HepG2 (cell line): ENCODE measurements around the gene ALDH3B1. TPM values are rescaled to one million over a fixed set of nuclear protein-coding genes. Genes with fewer than 3 reads are reported as not detected.

Experiments
- ATAC-seq: fragments of 200-7000 bp; cut with Tn5 transposase; 3 replicates; pipeline ENCODE4 v1.9.1; 2020; ENCODE audit warnings: mild to moderate bottlenecking, moderate library complexity
- BruUV-seq: library from RNA; stranded (reverse); fragments of 400-500 nt; replicated peaks from 2 replicates; lab custom pipeline; 2021; lab: Mats Ljungman, UMichigan
- CTCF ChIA-PET: fragments of 300-600 bp; formaldehyde crosslinking; extraction: SDS; loops from one replicate; lab custom pipeline; 2021; ENCODE audit warnings: low total read pairs, inconsistent platforms, low intra/inter-chr PET ratio; lab: Yijun Ruan, JAX
- POLR2A ChIA-PET: fragments of 350-600 bp; sonication (Branson Sonifier 250); formaldehyde crosslinking; loops from one replicate; lab custom pipeline; 2020; ENCODE audit warnings: antibody characterized with exemption, inconsistent platforms; lab: Yijun Ruan, JAX
- DNase-seq: peaks from one replicate; pipeline ENCODE4 v3.0.0-alpha.2; 2015; ENCODE audit warnings: low spot score
- FAIRE-seq: peaks from 3 replicates; lab custom pipeline; 2011; peaks lifted over from hg19 to GRCh38; lab: Jason Lieb, UNC
- H2AFZ ChIP-seq: one replicate; pipeline ENCODE4 v1.6.1; 2011; ENCODE audit warnings: low read length, inconsistent platforms
- H3K27ac ChIP-seq: fragments of 300-600 bp; 3 replicates; pipeline ENCODE4 v1.8.0; 2011; ENCODE audit warnings: mixed run types, mild to moderate bottlenecking, mixed read lengths, low read length, inconsistent platforms; ENCODE audit not compliant: insufficient read depth; ENCODE audit errors: extremely low read length
- H3K27me3 ChIP-seq, 2 experiments: fragments of 200-600 bp in 1 of 2; 2 replicates in 1 of 2; 3 replicates in 1 of 2; pipeline versions ENCODE4 v1.6.0 to v1.8.0; 2011; ENCODE audit warnings: low read length in 2 of 2, mild to moderate bottlenecking in 2 of 2, moderate library complexity in 2 of 2, inconsistent platforms in 1 of 2; ENCODE audit not compliant: insufficient read depth in 2 of 2, control insufficient read depth in 1 of 2
- H3K36me3 ChIP-seq, 2 experiments: fragments of 200-600 bp in 1 of 2; replicated peaks in 1 of 2; 2 replicates in 1 of 2; 3 replicates in 1 of 2; pipeline versions ENCODE4 v1.5.1 to v1.8.0; 2011; ENCODE audit warnings: low read length in 2 of 2, inconsistent platforms in 1 of 2; ENCODE audit not compliant: insufficient read depth in 2 of 2, control insufficient read depth in 1 of 2
- H3K4me1 ChIP-seq: 2 replicates; pipeline ENCODE4 v1.5.1; 2012; ENCODE audit warnings: low read length, inconsistent platforms; ENCODE audit not compliant: insufficient read depth
- H3K4me2 ChIP-seq: 2 replicates; pipeline ENCODE4 v1.6.0; 2011; ENCODE audit warnings: low read depth, low read length, inconsistent platforms
- H3K4me3 ChIP-seq, 3 experiments: fragments of 200-600 bp in 1 of 3; sonication (generic), shearing (Covaris generic) in 1 of 3; replicated peaks in 1 of 3; 2 replicates each; pipeline ENCODE4 v1.5.1; 2011 to 2016; ENCODE audit warnings: low read length in 3 of 3, inconsistent platforms in 2 of 3, low read depth in 2 of 3, mild to moderate bottlenecking in 2 of 3, control low read depth in 1 of 3, mixed read lengths in 1 of 3; ENCODE audit not compliant: insufficient read depth in 1 of 3
- H3K79me2 ChIP-seq: one replicate; pipeline ENCODE4 v1.6.1; 2011; ENCODE audit warnings: low read length, inconsistent platforms; ENCODE audit not compliant: insufficient read depth
- H3K9ac ChIP-seq: 2 replicates; pipeline ENCODE4 v1.6.0; 2011; ENCODE audit warnings: mild to moderate bottlenecking, low read depth, low read length, inconsistent platforms; ENCODE audit not compliant: insufficient read depth
- H3K9me3 ChIP-seq: 2 replicates; pipeline ENCODE4 v1.5.1; 2012; ENCODE audit warnings: mild to moderate bottlenecking, low read length
- H4K20me1 ChIP-seq: 2 replicates; pipeline ENCODE4 v1.6.0; 2011; ENCODE audit warnings: inconsistent platforms, mild to moderate bottlenecking, low read length, moderate library complexity; ENCODE audit not compliant: insufficient read depth
- CHD2 ChIP-seq: IDR thresholded peaks from 2 replicates; pipeline ENCODE4 v1.6.1; 2011; ENCODE audit warnings: low read depth, low read length, improper control_type of control experiment
- CREM ChIP-seq, 2 experiments: sonication (generic) in 1 of 2; formaldehyde crosslinking in 1 of 2; IDR thresholded peaks; 2 replicates each; pipeline versions ENCODE4 v1.4.0 to v1.6.1; 2016 to 2020; ENCODE audit warnings: antibody characterized with exemption in 1 of 2, mild to moderate bottlenecking in 1 of 2, missing genetic modification reagents in 1 of 2
- GFI1 ChIP-seq: sonication (generic); formaldehyde crosslinking; IDR thresholded peaks from 2 replicates; pipeline ENCODE4 v1.5.0; 2020; ENCODE audit warnings: missing genetic modification reagents, mild to moderate bottlenecking, borderline replicate concordance
- HES4 ChIP-seq: sonication (generic); formaldehyde crosslinking; IDR thresholded peaks from 2 replicates; pipeline ENCODE4 v1.9.0; 2021; ENCODE audit warnings: mild to moderate bottlenecking, missing genetic modification reagents, borderline replicate concordance
- MIER3 ChIP-seq: IDR thresholded peaks from 2 replicates; pipeline ENCODE4 v1.6.1; 2016; ENCODE audit warnings: missing compliant biosample characterization, borderline replicate concordance
- NR2F1 ChIP-seq, 2 experiments: fragments of 450-650 bp in 1 of 2; formaldehyde crosslinking in 1 of 2; IDR thresholded peaks; 2 replicates each; pipeline versions ENCODE4 v1.5.0 to v1.6.1; 2016 to 2020; ENCODE audit warnings: mild to moderate bottlenecking in 1 of 2, missing compliant biosample characterization in 1 of 2, missing genetic modification reagents in 1 of 2, moderate library complexity in 1 of 2
- PRMT3 ChIP-seq: sonication (generic); formaldehyde crosslinking; IDR thresholded peaks from 2 replicates; pipeline ENCODE4 v1.8.1; 2022; ENCODE audit warnings: low read depth, mild to moderate bottlenecking, moderate library complexity, missing genetic modification reagents, borderline replicate concordance
- RBM39 ChIP-seq: fragments of 200-400 bp; formaldehyde crosslinking; IDR thresholded peaks from one replicate; pipeline ENCODE4 v1.6.1; 2018; ENCODE audit warnings: antibody characterized with exemption, mild to moderate bottlenecking, low read depth, low read length; ENCODE audit not compliant: poor library complexity, severe bottlenecking
- RELA ChIP-seq: sonication (generic); formaldehyde crosslinking; IDR thresholded peaks from 2 replicates; pipeline ENCODE4 v1.4.0; 2020; ENCODE audit warnings: missing genetic modification reagents
- SCMH1 ChIP-seq: sonication (generic); formaldehyde crosslinking; IDR thresholded peaks from 2 replicates; pipeline ENCODE4 v1.9.0; 2021; ENCODE audit warnings: missing genetic modification reagents, mild to moderate bottlenecking, borderline replicate concordance
- THAP9 ChIP-seq: sonication (generic); formaldehyde crosslinking; IDR thresholded peaks from 2 replicates; pipeline ENCODE4; 2020; ENCODE audit warnings: missing genetic modification reagents, mild to moderate bottlenecking, borderline replicate concordance
- XRCC5 ChIP-seq: fragments of 200-400 bp; formaldehyde crosslinking; optimal IDR thresholded peaks from 2 replicates; pipeline ENCODE3; 2017; ENCODE audit warnings: mild to moderate bottlenecking, low read length
- YEATS4 ChIP-seq: sonication (generic); formaldehyde crosslinking; IDR thresholded peaks from 2 replicates; pipeline ENCODE4 v1.4.0; 2020; ENCODE audit warnings: missing genetic modification reagents, borderline replicate concordance
- ZC3H4 ChIP-seq: sonication (generic); formaldehyde crosslinking; IDR thresholded peaks from 2 replicates; pipeline ENCODE4 v1.4.0; 2020; ENCODE audit warnings: missing genetic modification reagents, borderline replicate concordance
- ZNF143 ChIP-seq: sonication (generic); formaldehyde crosslinking; IDR thresholded peaks from 2 replicates; pipeline ENCODE4 v1.4.0; 2020; ENCODE audit warnings: missing genetic modification reagents
- ZNF292 ChIP-seq: sonication (generic); formaldehyde crosslinking; IDR thresholded peaks from 2 replicates; pipeline ENCODE4 v1.8.1; 2022; ENCODE audit warnings: mild to moderate bottlenecking, low read depth, missing genetic modification reagents, borderline replicate concordance
- ZNF549 ChIP-seq: sonication (generic); formaldehyde crosslinking; IDR thresholded peaks from 2 replicates; pipeline ENCODE4 v1.5.0; 2020; ENCODE audit warnings: missing genetic modification reagents
- ZNF644 ChIP-seq: IDR thresholded peaks from 2 replicates; pipeline ENCODE4 v1.6.1; 2016; ENCODE audit warnings: low read depth
- ZNF792 ChIP-seq: IDR thresholded peaks from 2 replicates; pipeline ENCODE4 v1.6.1; 2016
- ZNF883 ChIP-seq: sonication (generic); formaldehyde crosslinking; IDR thresholded peaks from 2 replicates; pipeline ENCODE4 v1.5.1; 2020; ENCODE audit warnings: mild to moderate bottlenecking, missing genetic modification reagents; ENCODE audit errors: not compliant biosample characterization
- WGBS: methylation state at CpG from one replicate; pipeline ENCODE4 v1.1.6; 2017; ENCODE audit warnings: low lambda C conversion rate; 5-methylcytosine and 5-hydroxymethylcytosine counted together
- in situ Hi-C: cut with HindIII; loops from 2 replicates; pipeline ENCODE4 v1.10.0; 2017; ENCODE audit warnings: low pct_unique_long_range_greater_than_20kb; ENCODE audit not compliant: extremely low pct_ligation_motif_present
- intact Hi-C: fragments of 100-400 bp; cut with micrococcal nuclease; formaldehyde crosslinking; loops from one replicate; pipeline ENCODE4 v1.10.0; 2022; ENCODE audit not compliant: unreplicated experiment
- polyA plus RNA-seq, 8 experiments: library from polyadenylated mRNA; depleted of rRNA in 3 of 8; stranded (reverse) in 7 of 8; unstranded in 1 of 8; fragments of >200 nt; fragmentation: Illumina TruSeq in 4 of 8; extraction: Trizol in 4 of 8; gene quantifications; 2 replicates each; pipeline versions ENCODE4 v1.2.1 to v1.2.3, GENCODE V29; 2011 to 2016; ENCODE audit warnings: low read depth in 4 of 8, missing spikeins in 1 of 8, mixed read lengths in 1 of 8; ENCODE audit not compliant: insufficient read depth in 1 of 8
- total RNA-seq, 5 experiments: library from RNA; depleted of rRNA; stranded (reverse); fragments of >200 nt; fragmentation: Illumina TruSeq; extraction: Trizol; gene quantifications; 2 replicates each; pipeline ENCODE4 v1.2.3, GENCODE V29; 2016; ENCODE audit warnings: low read depth in 1 of 5

ALDH3B1 gene
- total and polyA plus RNA-seq, 2 of the 13 experiments (the other 11 are each of a cell fraction or from before 2014, with no cell fraction given) = 4.0 to 6.7 TPM

DNA sequence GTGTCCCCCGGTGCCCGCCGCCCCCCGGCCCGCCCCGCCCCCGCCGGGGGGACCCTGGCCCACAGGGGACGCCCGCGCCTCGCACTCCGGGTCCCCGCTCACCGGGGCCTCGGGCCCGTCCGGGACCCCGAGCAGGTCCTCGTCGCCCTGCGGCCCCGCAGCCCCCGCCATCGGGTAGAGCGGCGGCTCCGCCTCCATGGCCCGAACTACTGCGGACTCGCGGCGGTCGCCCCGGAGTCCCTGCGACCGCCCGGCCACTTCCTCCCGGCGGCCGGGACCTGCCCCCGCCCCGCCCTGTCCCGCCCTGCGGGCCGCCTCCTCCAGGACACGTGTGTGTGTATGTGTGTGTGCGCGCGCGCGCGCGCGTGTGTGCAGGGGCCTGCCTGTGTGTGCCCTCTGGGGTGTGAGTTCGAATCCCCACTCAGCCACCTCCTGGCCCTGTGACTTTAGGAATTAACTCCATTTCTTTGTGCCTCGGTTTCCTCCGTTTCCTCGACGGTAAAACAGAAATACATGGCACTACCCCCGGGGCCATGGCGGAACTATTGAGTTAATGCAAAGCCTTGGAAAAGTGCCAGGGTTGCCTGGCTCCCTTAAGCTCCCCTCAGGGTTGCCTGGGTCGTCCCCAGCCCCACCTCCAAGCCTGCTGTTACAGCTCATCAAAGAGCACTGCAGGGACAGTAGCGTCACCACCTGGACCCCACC, 6.1 kb upstream of the ALDH3B1 start, which contains the start of gene UNC93B1 (continued):
- peak; percentile 21; the same call in 1 of the 2 replicates for TF ChIP-seq MIER3 (CRISPR knock-in tag)
- no peak for TF ChIP-seq RELA (CRISPR knock-in tag)
- no peak for TF ChIP-seq ZC3H4 (CRISPR knock-in tag)
- no peak for TF ChIP-seq PRMT3 (CRISPR knock-in tag)
- no peak for TF ChIP-seq HES4 (CRISPR knock-in tag)
- no peak for TF ChIP-seq SCMH1
- peak; percentile 51; the same call in 1 of the 2 replicates for TF ChIP-seq GFI1 (CRISPR knock-in tag)
- no peak for TF ChIP-seq CHD2
- TF ChIP-seq ZNF792 (CRISPR knock-in tag) = 0 out of 2 replicates have a peak, but pooled peaks have one; percentile 25
- peak; percentile 18; the same call in 1 of the 2 replicates for TF ChIP-seq YEATS4 (CRISPR knock-in tag)
- TF ChIP-seq ZNF644 = no peak

- FAIRE-seq (no peak), DNase-seq (no peak), ATAC-seq (no peak)
- peak overlapping the region; percentile 54 to 72 (median 61); a peak in 5 of 6 replicates for H3K4me3 ChIP-seq
- CTCF ChIA-PET = no interaction called here
- H3K27me3 ChIP-seq = no peaks in the 10 kb centered on the region
- in situ Hi-C loops = no loop called here
- BruUV-seq = no TSS peak
- peak overlapping the region; percentile 55 for H3K9ac ChIP-seq
- H3K9me3 ChIP-seq = no peaks in the 10 kb centered on the region
- H3K4me2 ChIP-seq = peak overlapping the region; percentile 90
- H3K4me1 ChIP-seq = peaks cover 70% of the 10 kb centered on the region
- no peak overlapping the region for H3K27ac ChIP-seq
- intact Hi-C loops = no loop called here
- POLR2A ChIA-PET = no interaction called here
- no peak overlapping the region for H2AFZ ChIP-seq
- no peaks in the 10 kb centered on the region for H4K20me1 ChIP-seq
- WGBS = 63% methylated on average over 9 of the region's 14 CpGs
- no peaks in the 10 kb centered on the region for H3K79me2 ChIP-seq
- H3K36me3 ChIP-seq = no peaks in the 10 kb centered on the region
- TF ChIP-seq RBM39 (no peak), ZNF883 (CRISPR knock-in tag) (no peak), ZNF292 (CRISPR knock-in tag) (no peak), ZNF549 (CRISPR knock-in tag) (no peak), NR2F1 (CRISPR knock-in tag; IDR thresholded peaks at IDR 0.05) (no peak), THAP9 (CRISPR knock-in tag) (0 out of 2 replicates have a peak, but pooled peaks have one; percentile 40), XRCC5 (no peak), CREM (IDR thresholded peaks at IDR 0.05) (no peak), CREM (CRISPR knock-in tag; IDR thresholded peaks at IDR 0.05) (no peak), ZNF143 (CRISPR knock-in tag) (peak; percentile 72)
Measured at GRCh38 chr11:68004551-68005335, 5.4 kb upstream of the ALDH3B1 start.
